CD4-positive, alpha-beta memory T cell (primary cell): ENCODE data around the gene POGZ. TPM values are rescaled to one million over a fixed set of nuclear protein-coding genes. Genes with fewer than 3 reads are reported as not detected.
"Not testable (repeated sequence)": the region's sequence is repeated elsewhere in the genome, so short reads cannot be mapped to it uniquely, and the experiment has no call there.

ENCODE experiments used
- CTCF ChIA-PET: fragments of 350-600 bp; sonication (Branson Sonifier 250); formaldehyde crosslinking; loops from one replicate; lab custom pipeline; 2021; ENCODE audit warnings: inconsistent platforms; ENCODE audit not compliant: partially characterized antibody; lab: Charles Lee
- POLR2A ChIA-PET: fragments of 350-600 bp; sonication (Branson Sonifier 250); formaldehyde crosslinking; loops from one replicate; lab custom pipeline; 2021; ENCODE audit not compliant: partially characterized antibody; lab: Charles Lee
- DNase-seq, 5 donors: peaks; one replicate each; pipeline versions ENCODE4 v3.0.0 to v3.0.0-alpha.2; 2020 to 2022; ENCODE audit warnings: mixed read lengths in 1 of 5
- H3K27ac ChIP-seq: one replicate; pipeline ENCODE4 v1.7.0; 2013; ENCODE audit warnings: low read depth, low read length
- H3K27me3 ChIP-seq: 2 replicates; pipeline ENCODE4 v1.7.0; 2013; ENCODE audit warnings: mild to moderate bottlenecking, low read length, moderate library complexity; ENCODE audit not compliant: insufficient read depth
- H3K36me3 ChIP-seq: 2 replicates; pipeline ENCODE4 v1.7.0; 2013; ENCODE audit warnings: mild to moderate bottlenecking, low read length, moderate library complexity; ENCODE audit not compliant: insufficient read depth
- H3K4me1 ChIP-seq: 2 replicates; pipeline ENCODE4 v1.7.0; 2013; ENCODE audit warnings: mild to moderate bottlenecking, low read length, moderate library complexity; ENCODE audit not compliant: insufficient read depth
- H3K4me3 ChIP-seq, 2 donors: one replicate each; pipeline ENCODE4 v1.7.0; 2013; ENCODE audit warnings: low read length in 2 of 2, mild to moderate bottlenecking in 1 of 2
- H3K9me3 ChIP-seq, 2 donors: one replicate each; pipeline ENCODE4 v1.7.0; 2013; ENCODE audit warnings: low read length in 2 of 2, control low read depth in 1 of 2; ENCODE audit not compliant: control insufficient read depth in 1 of 2
- H3K27ac Mint-ChIP-seq, 7 donors: one replicate each; pipeline ENCODE4 v1.8.0; 2020 to 2021; ENCODE audit warnings: mixed read lengths in 7 of 7, mild to moderate bottlenecking in 6 of 7, inconsistent platforms in 3 of 7, moderate library complexity in 3 of 7
- H3K27me3 Mint-ChIP-seq, 2 donors: one replicate each; pipeline ENCODE4 v1.8.0; 2020 to 2021; ENCODE audit warnings: mixed read lengths in 2 of 2
- H3K36me3 Mint-ChIP-seq, 2 donors: one replicate each; pipeline ENCODE4 v1.8.0; 2020 to 2021; ENCODE audit warnings: mixed read lengths in 2 of 2, inconsistent platforms in 1 of 2, mild to moderate bottlenecking in 1 of 2
- H3K4me1 Mint-ChIP-seq, 4 donors: one replicate each; pipeline ENCODE4 v1.8.0; 2020 to 2021; ENCODE audit warnings: mixed read lengths in 4 of 4, mild to moderate bottlenecking in 1 of 4
- H3K4me3 Mint-ChIP-seq, 8 donors: one replicate each; pipeline ENCODE4 v1.8.0; 2020 to 2021; ENCODE audit warnings: mixed read lengths in 8 of 8, mild to moderate bottlenecking in 7 of 8, moderate library complexity in 6 of 8, inconsistent platforms in 3 of 8
- H3K9me3 Mint-ChIP-seq, 8 donors: one replicate each; pipeline ENCODE4 v1.8.0; 2020 to 2021; ENCODE audit warnings: mixed read lengths in 8 of 8, mild to moderate bottlenecking in 5 of 8, inconsistent platforms in 3 of 8, moderate library complexity in 1 of 8
- intact Hi-C: fragments of 100-400 bp; cut with micrococcal nuclease; formaldehyde crosslinking; loops from one replicate; pipeline ENCODE4 v1.15.1; 2023
- polyA plus RNA-seq, 2 donors: library from polyadenylated mRNA; unstranded; fragments of 300-500 nt; fragmentation: Illumina TruSeq; gene quantifications; one replicate each; pipeline ENCODE4 v1.2.3, GENCODE V29; 2021
- total RNA-seq, 2 experiments: library from RNA; stranded (reverse); gene quantifications; one replicate each; pipeline ENCODE4 v1.2.3, GENCODE V29; 2021

Gene POGZ
- total and polyA plus RNA-seq, 4 experiments from 2014 or later: 0.87 to 130 (median 65.8) TPM

- peaks cover 47% of the 10 kb centered on the region for H3K4me1 ChIP-seq
- no peaks in the 10 kb centered on the region for H3K36me3 ChIP-seq
- peak overlapping the region in 1 of 8 donors; percentile 55 for H3K4me3 Mint-ChIP-seq
- no peak overlapping the region for H3K27ac ChIP-seq
- no peaks in the 10 kb centered on the region for H3K9me3 Mint-ChIP-seq
- H3K4me3 ChIP-seq: no peak overlapping the region
- H3K36me3 Mint-ChIP-seq: peaks cover 14 to 22% of the 10 kb centered on the region in 2 donors
- intact Hi-C loops: loop anchor here (1.0 kb wide), 6 partner anchors 10 to 392 kb away; partner anchors contain the start of gene CGN
- no peak for DNase-seq
- H3K27me3 ChIP-seq: no peaks in the 10 kb centered on the region
- H3K4me1 Mint-ChIP-seq: peaks cover 30 to 62% (median 48%) of the 10 kb centered on the region in 4 donors
- H3K27ac Mint-ChIP-seq: peak overlapping the region in 2 of 7 donors; percentile 19 to 69
- CTCF ChIA-PET: interaction anchor here (0.8 to 2.2 kb wide), 14 partner anchors 11 to 392 kb away, joined by 3 to 17 read pairs (median 4); partner anchors contain the start of gene SNX27
- no peaks in the 10 kb centered on the region for H3K27me3 Mint-ChIP-seq
- no peaks in the 10 kb centered on the region for H3K9me3 ChIP-seq
- POLR2A ChIA-PET: interaction anchor here (0.8 to 1.6 kb wide), 6 partner anchors 15 to 393 kb away, joined by 3 to 5 read pairs (median 3); partner anchors contain the start of genes MRPL9 and POGZ
Measured at GRCh38 chr1:151444783-151445177, 14.5 kb downstream of the POGZ start.

GRCh38 chr1:151443846-151444782, 15.2 kb downstream of the POGZ start:
- Histone ChIP-seq H3K4me1 (peaks cover 50% of the 10 kb centered on the region), H3K27ac (no peak overlapping the region), H3K4me3 (no peak overlapping the region), H3K36me3 (no peaks in the 10 kb centered on the region), H3K9me3 (no peaks in the 10 kb centered on the region), H3K27me3 (no peaks in the 10 kb centered on the region)
- H3K4me1 Mint-ChIP-seq: peaks cover 32 to 65% (median 50%) of the 10 kb centered on the region in 4 donors
- peaks cover 20 to 26% of the 10 kb centered on the region in 2 donors for H3K36me3 Mint-ChIP-seq
- peak overlapping the region in 3 of 7 donors; percentile 41 to 79 (median 69) for H3K27ac Mint-ChIP-seq
- no peaks in the 10 kb centered on the region for H3K27me3 Mint-ChIP-seq
- H3K9me3 Mint-ChIP-seq: no peaks in the 10 kb centered on the region
- no peak overlapping the region for H3K4me3 Mint-ChIP-seq
- DNase-seq: peak; percentile 68 to 82 (median 68)
- ChIA-PET CTCF (interaction anchor here (0.6 to 2.2 kb wide), 17 partner anchors 11 to 396 kb away, joined by 3 to 17 read pairs (median 4); partner anchors contain the start of genes C2CD4D and SNX27), POLR2A (interaction anchor here (0.7 to 1.6 kb wide), 7 partner anchors 15 to 394 kb away, joined by 3 to 5 read pairs (median 3); partner anchors contain the start of genes MRPL9 and POGZ)
- intact Hi-C loops: loop anchor here (1.0 kb wide), 5 partner anchors 10 to 392 kb away; partner anchors contain the start of gene CGN

GRCh38 chr1:151437396-151437795, 21.9 kb downstream of the POGZ start:
- Mint-ChIP-seq H3K4me1 (peaks cover 26 to 61% (median 36%) of the 10 kb centered on the region in 4 donors), H3K36me3 (peaks cover 21 to 40% of the 10 kb centered on the region in 2 donors), H3K27ac (peak overlapping the region in 2 of 7 donors; percentile 15 to 29)
- H3K9me3 Mint-ChIP-seq, POLR2A ChIA-PET, intact Hi-C loops, H3K27ac ChIP-seq, H3K27me3 ChIP-seq, H3K27me3 Mint-ChIP-seq, H3K36me3 ChIP-seq, CTCF ChIA-PET, DNase-seq, H3K4me3 Mint-ChIP-seq, H3K4me3 ChIP-seq, H3K9me3 ChIP-seq: not testable (repeated sequence)
- H3K4me1 ChIP-seq: peaks cover 31% of the 10 kb centered on the region

- intact Hi-C loops: no loop called here
- peaks cover 21 to 40% of the 10 kb centered on the region in 2 donors for H3K36me3 Mint-ChIP-seq
- no peak overlapping the region for H3K4me3 Mint-ChIP-seq
- H3K27me3 ChIP-seq: no peaks in the 10 kb centered on the region
- no peaks in the 10 kb centered on the region for H3K9me3 ChIP-seq
- DNase-seq: peak in 2 of 5 donors; percentile 14 to 24
- CTCF ChIA-PET: no interaction called here
- H3K9me3 Mint-ChIP-seq: no peaks in the 10 kb centered on the region
- H3K4me3 ChIP-seq: no peak overlapping the region
- H3K27ac ChIP-seq: no peak overlapping the region
- no peaks in the 10 kb centered on the region for H3K27me3 Mint-ChIP-seq
- peak overlapping the region in 3 of 7 donors; percentile 29 to 77 (median 60) for H3K27ac Mint-ChIP-seq
- POLR2A ChIA-PET: no interaction called here
- H3K4me1 Mint-ChIP-seq: peaks cover 27 to 59% (median 37%) of the 10 kb centered on the region in 4 donors
- H3K4me1 ChIP-seq: peaks cover 31% of the 10 kb centered on the region
- no peaks in the 10 kb centered on the region for H3K36me3 ChIP-seq
Measured at GRCh38 chr1:151436985-151437384, 22.3 kb downstream of the POGZ start.

GRCh38 chr1:151435174-151435573, 24.1 kb downstream of the POGZ start:
- no peak overlapping the region for H3K4me3 ChIP-seq
- Mint-ChIP-seq H3K27me3 (no peaks in the 10 kb centered on the region), H3K4me3 (no peak overlapping the region), H3K27ac (peak overlapping the region in 2 of 7 donors; percentile 23 to 60), H3K36me3 (peaks cover 8 to 32% of the 10 kb centered on the region in 2 donors), H3K4me1 (peaks cover 20 to 43% (median 27%) of the 10 kb centered on the region in 4 donors), H3K9me3 (no peaks in the 10 kb centered on the region)
- no peak overlapping the region for H3K27ac ChIP-seq
- intact Hi-C loops: no loop called here
- H3K9me3 ChIP-seq: no peaks in the 10 kb centered on the region
- ChIA-PET CTCF (no interaction called here), POLR2A (interaction anchor here (0.7 kb wide), 1 partner anchor 135 kb away, joined by 3 read pairs; no protein-coding TSS in a partner anchor)
- peaks cover 5% of the 10 kb centered on the region for H3K36me3 ChIP-seq
- peaks cover 24% of the 10 kb centered on the region for H3K4me1 ChIP-seq
- no peak for DNase-seq
- H3K27me3 ChIP-seq: no peaks in the 10 kb centered on the region

GRCh38 chr1:151433827-151434226, 25.5 kb downstream of the POGZ start:
- Mint-ChIP-seq H3K36me3 (peaks cover 0 to 33% of the 10 kb centered on the region in 2 donors), H3K4me1 (peaks cover 15 to 33% (median 19%) of the 10 kb centered on the region in 4 donors), H3K27ac (peak overlapping the region in 2 of 7 donors; percentile 66 to 76)
- DNase-seq, H3K9me3 ChIP-seq, H3K4me3 ChIP-seq, H3K27me3 ChIP-seq, POLR2A ChIA-PET, H3K9me3 Mint-ChIP-seq, intact Hi-C loops, H3K27ac ChIP-seq, H3K4me3 Mint-ChIP-seq, H3K27me3 Mint-ChIP-seq, CTCF ChIA-PET: not testable (repeated sequence)
- Histone ChIP-seq H3K36me3 (peaks cover 16% of the 10 kb centered on the region), H3K4me1 (peaks cover 18% of the 10 kb centered on the region)

- peaks cover 0 to 5% (median under 1%) of the 10 kb centered on the region in 4 donors for H3K4me1 Mint-ChIP-seq
- H3K9me3 Mint-ChIP-seq: no peaks in the 10 kb centered on the region
- Histone ChIP-seq H3K27me3 (no peaks in the 10 kb centered on the region), H3K9me3 (no peaks in the 10 kb centered on the region), H3K27ac (no peak overlapping the region), H3K4me1 (no peaks in the 10 kb centered on the region), H3K36me3 (peaks cover 65% of the 10 kb centered on the region), H3K4me3 (no peak overlapping the region)
- no peak for DNase-seq
- H3K4me3 Mint-ChIP-seq: no peak overlapping the region
- POLR2A ChIA-PET: no interaction called here
- intact Hi-C loops: no loop called here
- H3K36me3 Mint-ChIP-seq: peaks cover 44 to 65% of the 10 kb centered on the region in 2 donors
- CTCF ChIA-PET: no interaction called here
- no peaks in the 10 kb centered on the region for H3K27me3 Mint-ChIP-seq
- peak overlapping the region in 2 of 7 donors; percentile 19 to 65 for H3K27ac Mint-ChIP-seq
Measured at GRCh38 chr1:151428068-151428467, 31.2 kb downstream of the POGZ start.
